ENCODE measurements around the gene FAM222A. TPM values are rescaled to one million over a fixed set of nuclear protein-coding genes. Genes with fewer than 3 reads are reported as not detected.

Gene FAM222A
- total RNA-seq, 4 donors from 2014 or later = 7.0 to 24.3 (median 13.5) TPM

GRCh38 chr12:109816870-109817269, 103.2 kb downstream of the FAM222A start:
- H3K27me3 ChIP-seq = peaks cover 0 to 6% (median 0%) of the 10 kb centered on the region in 3 donors
- H3K9me3 ChIP-seq = no peaks in the 10 kb centered on the region
- intact Hi-C loops (cut with DNase I; ENCODE audit: low total_unique reads) (no loop called here), in situ Hi-C loops (cut with MboI; ENCODE audit: low sequenced_read_pairs in 4 of 4) (no loop called here)
- ATAC-seq = no peak
- no peak overlapping the region for H3K27ac ChIP-seq
- no peaks in the 10 kb centered on the region for H3K36me3 ChIP-seq
- no peaks in the 10 kb centered on the region for H3K4me1 ChIP-seq
- no peak for DNase-seq
- H3K4me3 ChIP-seq = no peak overlapping the region
- no peak for TF ChIP-seq CTCF (IDR thresholded peaks at IDR 0.05 in 4 of 5, conservative IDR thresholded peaks at IDR 0.05 in 1 of 5)
- no peak for TF ChIP-seq POLR2A (IDR thresholded peaks at IDR 0.05)

- H3K27me3 ChIP-seq = peaks cover 0 to 6% (median 0%) of the 10 kb centered on the region in 3 donors
- intact Hi-C loops (cut with DNase I; ENCODE audit: low total_unique reads) = no loop called here
- in situ Hi-C loops (cut with MboI; ENCODE audit: low sequenced_read_pairs in 4 of 4) = no loop called here
- no peaks in the 10 kb centered on the region for H3K36me3 ChIP-seq
- TF ChIP-seq CTCF (IDR thresholded peaks at IDR 0.05 in 4 of 5, conservative IDR thresholded peaks at IDR 0.05 in 1 of 5) (no peak), POLR2A (IDR thresholded peaks at IDR 0.05) (no peak)
- no peaks in the 10 kb centered on the region for H3K9me3 ChIP-seq
- DNase-seq (no peak), ATAC-seq (no peak)
- peaks cover 0 to 2% of the 10 kb centered on the region in 2 donors for H3K4me1 ChIP-seq
- no peak overlapping the region for H3K4me3 ChIP-seq
- no peak overlapping the region for H3K27ac ChIP-seq
Observed at GRCh38 chr12:109817627-109818231, 104.1 kb downstream of the FAM222A start.

- no peak for ATAC-seq
- DNase-seq = no peak
- Histone ChIP-seq H3K4me1 (peaks cover 0 to 6% of the 10 kb centered on the region in 2 donors), H3K27ac (no peak overlapping the region), H3K27me3 (peaks cover 0 to 6% (median 0%) of the 10 kb centered on the region in 3 donors), H3K9me3 (no peaks in the 10 kb centered on the region), H3K4me3 (no peak overlapping the region), H3K36me3 (no peaks in the 10 kb centered on the region)
- no peak for TF ChIP-seq POLR2A (IDR thresholded peaks at IDR 0.05)
- no peak for TF ChIP-seq CTCF (IDR thresholded peaks at IDR 0.05 in 4 of 5, conservative IDR thresholded peaks at IDR 0.05 in 1 of 5)
- in situ Hi-C loops (cut with MboI; ENCODE audit: low sequenced_read_pairs in 4 of 4) (no loop called here), intact Hi-C loops (cut with DNase I; ENCODE audit: low total_unique reads) (no loop called here)
Observed at GRCh38 chr12:109818253-109818652, 104.6 kb downstream of the FAM222A start.

GRCh38 chr12:109818905-109819500, 105.4 kb downstream of the FAM222A start:
- intact Hi-C loops (cut with DNase I; ENCODE audit: low total_unique reads) = no loop called here
- TF ChIP-seq CTCF (IDR thresholded peaks at IDR 0.05 in 4 of 5, conservative IDR thresholded peaks at IDR 0.05 in 1 of 5) = no peak
- no peak for TF ChIP-seq POLR2A (IDR thresholded peaks at IDR 0.05)
- Histone ChIP-seq H3K9me3 (no peaks in the 10 kb centered on the region), H3K27ac (no peak overlapping the region), H3K4me1 (peaks cover 0 to 6% of the 10 kb centered on the region in 2 donors), H3K27me3 (peaks cover 0 to 6% (median 0%) of the 10 kb centered on the region in 3 donors), H3K36me3 (no peaks in the 10 kb centered on the region), H3K4me3 (no peak overlapping the region)
- in situ Hi-C loops (cut with MboI; ENCODE audit: low sequenced_read_pairs in 4 of 4) = no loop called here
- DNase-seq (no peak), ATAC-seq (no peak)

Other genes starting within 250 kb of the FAM222A start
- gene KCTD10, start 236.5 kb upstream of the FAM222A start, total RNA-seq = 10 to 100 TPM in 3 of 4 donors, 1 to 10 TPM in 1; 7.5 to 14.8 (median 10.6) TPM
- gene UBE3B, start 236.2 kb upstream of the FAM222A start, total RNA-seq = 10 to 100 TPM; 44.8 to 58.2 (median 55.9) TPM
- gene MMAB, start 140.3 kb upstream of the FAM222A start, total RNA-seq = 10 to 100 TPM; 21.2 to 54.3 (median 25.6) TPM
- 10 to 100 TPM in 2 of 4 donors, 1 to 10 TPM in 2; 3.2 to 14.2 (median 9.1) TPM for gene MVK, start 140.0 kb upstream of the FAM222A start, total RNA-seq
- not detected for gene TRPV4, start 119.6 kb downstream of the FAM222A start, total RNA-seq
- gene GLTP, start 166.7 kb downstream of the FAM222A start, total RNA-seq = 10 to 100 TPM; 18.3 to 34.0 (median 22.4) TPM
- gene TCHP, start 186.4 kb downstream of the FAM222A start, total RNA-seq = 1 to 10 TPM; 7.3 to 9.4 (median 8.0) TPM

Data from gastrocnemius medialis (tissue), 4 donors.